HG03196 (cell line): ENCODE results near the gene RASSF3.
A peak's percentile ranks its signal among the peaks of the same experiment; 100 is the strongest.
"Not testable (repeated sequence)": the region's sequence is repeated elsewhere in the genome, so short reads cannot be mapped to it uniquely, and the experiment has no call there.

Experiments
- ATAC-seq: cut with Tn5 transposase; IDR thresholded peaks from one replicate; pipeline ENCODE4 v1.9.1; 2021; ENCODE audit not compliant: unreplicated experiment

Gene RASSF3

DNA sequence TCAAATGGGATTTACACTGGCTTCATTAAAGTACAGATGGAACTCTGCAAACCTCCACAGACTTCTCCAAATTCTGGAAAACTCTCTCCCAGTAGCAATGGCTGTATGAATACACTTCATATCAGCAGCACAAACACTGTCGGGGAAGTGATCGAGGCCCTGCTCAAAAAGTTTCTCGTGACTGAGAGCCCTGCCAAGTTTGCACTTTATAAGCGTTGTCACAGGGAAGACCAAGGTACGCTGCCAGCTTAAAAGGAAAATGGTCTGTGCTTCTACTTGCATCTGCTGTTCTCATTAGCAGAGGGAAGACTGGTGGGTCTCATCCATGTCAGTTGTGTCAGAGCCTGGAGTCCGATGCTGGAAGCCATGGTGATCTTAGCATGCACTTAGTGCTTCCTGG, 77.9 kb downstream of the RASSF3 start:
- no peak for ATAC-seq

DNA sequence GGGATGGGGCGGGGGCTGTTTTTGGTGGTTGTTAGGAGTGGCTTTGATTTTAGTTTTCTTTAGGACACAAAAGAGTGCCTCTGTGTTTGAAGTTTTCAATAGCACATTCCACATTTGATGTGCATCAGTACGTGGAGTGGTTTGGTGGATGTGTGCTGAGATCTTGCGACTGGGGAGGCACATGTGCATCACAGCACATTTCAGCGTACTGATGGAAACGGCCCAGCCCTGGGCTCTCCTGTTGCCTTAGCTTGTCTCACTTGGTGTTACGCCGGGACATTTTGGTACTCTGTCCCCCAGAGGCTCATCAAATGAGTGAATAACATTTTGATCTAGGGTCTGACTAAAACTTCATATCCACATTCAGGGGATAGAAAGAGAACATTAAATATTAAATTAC, 78.4 kb downstream of the RASSF3 start:
- no peak for ATAC-seq

DNA sequence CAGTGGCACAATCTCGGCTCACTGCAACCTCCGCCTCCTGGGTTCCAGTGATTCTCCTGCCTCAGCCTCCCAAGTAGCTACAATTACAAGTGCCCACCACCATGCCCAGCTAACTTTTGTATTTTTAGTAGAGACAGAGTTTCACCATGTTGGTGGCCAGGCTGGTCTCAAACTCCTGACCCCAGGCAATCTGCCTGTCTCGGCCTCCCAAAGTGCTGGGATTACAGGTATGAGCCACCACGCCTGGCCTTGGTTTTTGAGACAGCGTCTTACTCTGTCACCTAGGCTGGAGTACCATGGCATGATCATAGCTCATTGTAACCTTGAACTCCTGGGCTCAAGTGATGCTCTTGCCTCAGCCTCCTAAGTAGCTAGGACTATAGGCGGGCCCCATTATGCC, 79.9 kb downstream of the RASSF3 start:
- not testable (repeated sequence) for ATAC-seq

- ATAC-seq, result no peak
Observed at GRCh38 chr12:64691227-64691794, 81.0 kb downstream of the RASSF3 start.

DNA sequence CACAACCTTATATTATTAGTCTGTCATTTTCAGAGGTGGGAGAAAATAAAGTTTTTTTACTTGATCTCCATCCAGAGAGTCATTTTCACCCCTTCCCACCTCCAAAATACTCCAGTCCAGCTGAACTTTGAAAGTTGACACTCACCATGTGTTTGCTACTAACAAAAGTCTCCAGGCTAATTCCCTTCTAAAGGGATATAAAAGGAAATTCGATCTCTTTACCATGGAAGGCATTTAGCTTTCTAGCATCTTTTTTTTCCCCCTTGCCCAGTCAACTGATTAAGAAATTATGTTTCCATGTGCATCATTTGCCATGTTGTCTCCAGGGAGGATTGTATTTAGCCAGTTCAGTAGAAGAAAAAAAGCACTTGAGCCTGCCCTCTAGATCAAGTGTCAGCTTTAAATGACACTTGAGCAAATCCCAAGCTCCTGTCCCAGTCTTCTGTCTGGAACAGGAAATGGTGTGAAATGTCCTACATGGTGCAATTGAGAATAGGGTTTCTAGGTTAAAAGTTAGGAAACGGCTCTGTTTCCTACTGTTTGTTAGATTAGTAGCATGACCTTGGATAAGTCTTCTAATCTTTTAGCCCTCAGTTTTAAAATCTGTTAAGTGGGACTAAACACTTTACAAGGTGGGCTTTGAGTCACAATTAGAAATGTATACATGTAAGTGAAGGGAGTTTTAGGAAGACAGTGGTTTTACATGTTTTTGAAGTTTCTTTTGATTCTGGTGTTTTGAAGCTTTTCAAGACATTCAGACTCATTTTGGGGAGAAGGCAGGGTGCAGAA, 81.7 kb downstream of the RASSF3 start:
- no peak for ATAC-seq

DNA sequence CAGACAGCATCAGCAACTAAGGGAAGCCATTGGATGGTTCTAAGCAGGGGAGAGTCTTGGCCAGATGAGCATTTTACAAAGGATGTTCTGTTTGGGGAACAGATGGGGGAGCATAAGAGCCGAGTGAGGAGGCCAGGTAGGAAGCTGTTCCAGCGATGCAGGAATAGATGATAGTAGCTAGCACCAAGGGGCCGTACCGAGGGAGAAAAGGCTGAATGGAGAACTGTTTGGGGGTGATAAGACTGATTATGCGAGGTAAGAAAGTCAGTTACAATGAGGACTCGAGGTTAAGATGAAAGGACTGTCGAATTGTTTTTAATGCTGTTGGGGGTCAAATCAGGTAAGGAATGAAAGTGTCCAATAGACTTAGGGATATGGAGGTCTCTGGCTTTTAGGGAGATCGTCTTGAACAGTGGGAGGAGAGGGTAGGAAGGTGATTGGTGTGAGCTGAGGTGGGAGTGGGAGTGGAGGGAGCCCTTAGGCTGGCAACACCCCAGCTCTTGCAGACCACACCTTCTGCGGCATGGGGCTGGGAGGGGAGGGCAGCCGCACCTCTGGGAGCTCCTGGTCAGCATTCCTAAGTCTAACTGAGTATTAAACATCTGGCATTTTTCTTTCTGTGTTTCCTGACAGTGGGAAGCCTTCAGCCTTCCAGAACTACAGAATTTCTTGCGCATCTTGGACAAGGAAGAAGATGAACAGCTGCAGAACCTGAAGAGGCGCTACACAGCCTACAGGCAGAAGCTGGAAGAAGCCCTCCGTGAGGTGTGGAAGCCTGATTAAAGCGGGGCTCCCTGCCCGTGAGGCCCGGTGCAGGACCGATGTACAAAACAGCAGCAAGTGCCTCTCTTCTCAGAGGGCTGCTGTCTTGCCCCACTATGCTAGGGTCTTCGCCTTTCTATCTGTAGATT, 84.1 kb downstream of the RASSF3 start:
- no peak for ATAC-seq

GRCh38 chr12:64695550-64695949, 85.3 kb downstream of the RASSF3 start:
- no peak for ATAC-seq

DNA sequence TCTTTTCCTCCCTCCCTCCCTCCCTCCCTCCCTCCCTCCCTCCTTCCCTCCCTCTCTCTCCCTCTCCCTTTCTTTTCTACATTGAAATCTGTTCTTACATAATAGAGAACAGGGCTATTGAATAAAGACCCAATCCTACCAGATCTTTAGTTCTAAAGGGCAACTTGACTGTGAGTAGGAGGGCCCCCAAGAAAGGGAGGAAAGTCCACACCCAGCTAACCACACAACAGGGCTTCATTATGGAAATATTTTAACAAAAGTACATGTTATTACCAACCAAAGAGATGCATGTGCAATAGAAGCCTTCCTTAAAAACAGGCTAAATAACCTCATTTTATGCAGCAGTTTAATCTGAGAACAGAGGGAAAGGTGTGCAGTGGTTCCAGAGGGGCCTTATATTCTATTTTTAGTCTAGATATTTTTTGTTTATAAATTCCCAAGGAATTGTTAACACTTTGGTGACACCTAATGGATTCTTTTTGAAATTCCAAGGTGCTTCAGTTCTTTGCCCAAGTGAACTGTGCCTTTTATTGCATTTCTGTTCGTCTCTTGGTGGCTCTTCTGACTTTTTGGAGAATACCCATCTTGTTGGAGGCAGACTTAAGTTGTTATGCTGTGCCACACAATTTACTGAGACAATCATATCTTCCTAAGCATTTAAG, 85.9 kb downstream of the RASSF3 start:
- ATAC-seq, result no peak

- no peak for ATAC-seq
Observed at GRCh38 chr12:64699504-64700115, 89.3 kb downstream of the RASSF3 start.

- ATAC-seq, result no peak
Observed at GRCh38 chr12:64700532-64700931, 90.2 kb downstream of the RASSF3 start.

DNA sequence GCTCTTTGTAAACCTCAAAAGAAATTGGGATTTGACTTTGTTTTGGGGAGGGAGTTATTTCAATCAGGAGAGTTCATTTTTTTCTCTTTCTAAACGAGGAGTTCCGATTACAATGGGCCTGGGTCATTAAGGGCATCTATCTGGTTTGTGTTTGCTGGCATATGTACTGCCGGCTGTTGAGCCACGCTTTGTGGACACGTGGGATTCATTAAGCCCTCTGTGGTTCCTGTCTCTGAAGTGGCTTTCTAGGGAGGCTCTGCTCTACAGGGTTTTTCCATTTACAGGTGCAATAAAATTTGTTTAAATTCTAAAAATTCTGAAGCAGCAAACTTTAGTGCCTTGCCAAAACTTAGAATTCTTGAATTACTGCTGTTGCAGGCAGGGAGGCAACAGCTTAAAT, 91.0 kb downstream of the RASSF3 start:
- ATAC-seq, result no peak

GRCh38 chr12:64706306-64706705, 96.0 kb downstream of the RASSF3 start:
- no peak for ATAC-seq

DNA sequence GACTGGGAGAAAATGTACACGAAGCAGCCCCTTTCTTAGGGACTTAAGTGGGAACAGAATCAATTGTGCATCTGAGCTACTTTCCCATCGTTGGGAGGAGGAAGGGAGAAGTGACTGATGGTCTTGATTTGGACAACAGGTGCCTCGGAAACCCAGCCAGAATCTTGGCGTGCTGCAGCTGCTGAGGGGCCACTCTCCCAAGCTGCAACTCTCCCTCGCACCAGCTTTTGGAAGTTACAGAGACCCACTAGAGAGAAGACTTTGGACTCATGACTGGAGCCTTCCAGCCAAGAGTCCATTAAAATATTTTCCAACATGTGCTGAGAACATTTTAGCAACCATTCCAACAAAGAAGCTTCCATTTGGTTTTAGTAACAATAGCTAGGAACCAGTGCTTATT, 96.6 kb downstream of the RASSF3 start:
- ATAC-seq, result no peak

DNA sequence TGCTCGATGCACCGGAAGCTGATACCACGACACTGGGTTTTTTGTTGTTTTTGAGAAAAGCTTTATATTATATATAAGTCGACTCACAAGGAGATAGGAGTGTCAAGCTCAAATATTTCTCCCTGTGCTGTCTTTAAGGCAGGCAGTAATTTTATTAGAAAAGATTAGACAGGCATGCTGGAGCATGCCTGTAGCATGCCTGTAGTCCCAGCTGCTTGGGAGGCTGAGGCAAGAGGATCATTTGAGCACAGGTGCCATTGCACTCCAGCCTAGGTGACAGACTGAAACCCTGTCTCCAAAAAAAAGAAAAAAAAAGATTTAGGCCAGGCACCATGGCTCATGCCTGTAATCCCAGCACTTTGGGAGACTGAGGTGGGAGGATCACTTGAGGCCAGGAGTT, 97.1 kb downstream of the RASSF3 start:
- no peak for ATAC-seq

DNA sequence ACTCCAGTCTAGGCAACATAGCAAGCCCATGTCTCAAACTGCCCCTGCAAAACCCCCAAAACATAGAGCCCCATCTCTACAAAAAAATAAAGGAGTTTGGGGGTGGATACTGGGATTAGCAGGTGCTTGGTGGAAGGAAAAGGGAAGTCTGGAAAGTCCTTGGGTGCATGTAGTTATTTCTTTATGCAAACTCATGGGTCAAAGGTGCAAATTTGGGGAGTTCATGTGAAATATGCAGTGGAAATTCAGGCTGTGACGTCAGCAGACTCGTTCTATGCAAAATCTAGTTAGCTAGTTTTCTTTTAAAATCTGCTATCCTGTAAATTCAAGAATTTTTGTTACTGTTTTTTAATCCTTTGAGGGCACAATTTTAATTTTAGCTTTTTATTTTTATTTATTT, 97.6 kb downstream of the RASSF3 start:
- no peak for ATAC-seq

GRCh38 chr12:64709429-64709828, 99.1 kb downstream of the RASSF3 start:
- no peak for ATAC-seq

DNA sequence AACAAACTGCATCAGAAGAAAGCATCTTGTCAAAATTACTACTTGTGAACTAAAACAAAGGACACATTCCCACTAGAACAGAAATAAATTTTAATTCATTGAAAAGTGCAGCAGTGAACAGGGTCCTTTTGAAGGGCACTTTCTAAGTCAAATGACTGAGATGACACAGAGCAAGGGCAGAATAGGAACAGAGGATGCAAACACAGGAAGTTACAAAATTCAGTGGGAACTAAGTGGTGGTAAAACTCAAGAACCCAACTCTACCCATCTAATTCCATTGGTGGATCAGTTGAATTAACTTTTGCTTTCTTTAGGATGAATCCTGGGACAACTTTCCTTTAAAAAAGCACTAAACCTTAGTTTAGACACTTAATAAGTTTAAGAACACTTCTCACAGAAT, 103.1 kb downstream of the RASSF3 start:
- no peak for ATAC-seq

DNA sequence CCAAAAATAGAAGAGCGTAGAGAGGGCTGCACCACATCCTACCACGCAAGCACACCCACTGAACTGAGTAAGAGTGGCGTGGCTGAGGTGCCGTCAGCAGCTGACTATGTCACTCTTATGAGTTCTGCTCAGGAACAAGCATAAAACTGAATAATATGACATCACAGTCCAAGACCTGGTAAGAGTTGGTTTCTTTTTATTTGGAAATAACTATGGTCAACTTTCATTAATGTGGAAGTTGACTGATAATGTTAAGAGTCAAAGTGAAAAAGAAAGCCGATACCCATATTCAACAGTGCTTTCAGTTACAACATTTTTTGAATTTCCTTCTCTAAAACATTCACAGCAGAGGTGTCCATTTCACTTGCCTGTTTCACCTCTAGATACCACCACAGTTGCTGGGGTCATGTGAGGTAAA, 104.3 kb downstream of the RASSF3 start:
- ATAC-seq, result peak; percentile 61

GRCh38 chr12:64716371-64716770, 106.1 kb downstream of the RASSF3 start:
- no peak for ATAC-seq

- no peak for ATAC-seq
Observed at GRCh38 chr12:64716839-64717455, 106.7 kb downstream of the RASSF3 start.
